Measurements from ENCODE around the gene APOBEC3F. TPM values are rescaled to one million over a fixed set of nuclear protein-coding genes. Genes with fewer than 3 reads are reported as not detected.
"Not testable (repeated sequence)": the region's sequence is repeated elsewhere in the genome, so short reads cannot be mapped to it uniquely, and the experiment has no call there.

APOBEC3F gene
- total RNA-seq, 4 donors from 2014 or later = 2.8 to 5.0 (median 3.9) TPM

- no peak overlapping the region for H3K27ac ChIP-seq (replicated peaks in 1 of 4)
- DNase-seq (ENCODE audit: extremely low spot score) = no peak
- TF ChIP-seq CTCF (IDR thresholded peaks at IDR 0.05) (no peak), EP300 (IDR thresholded peaks at IDR 0.05) (no peak), POLR2A (IDR thresholded peaks at IDR 0.05; ENCODE audit: low read depth) (no peak), POLR2AphosphoS5 (IDR thresholded peaks at IDR 0.05) (no peak)
- H3K4me3 ChIP-seq = no peak overlapping the region
- no peaks in the 10 kb centered on the region for H3K4me1 ChIP-seq
- whole genome bisulfite sequencing = 94% methylated on average over 11 of the region's 11 CpGs
- no peaks in the 10 kb centered on the region for H3K27me3 ChIP-seq
- no peaks in the 10 kb centered on the region for H3K9me3 ChIP-seq
- intact Hi-C loops (cut with DNase I) = no loop called here
- H3K36me3 ChIP-seq = peaks cover 0 to 22% (median 9%) of the 10 kb centered on the region in 4 donors
These were observed 12.4 kb upstream of the APOBEC3F start for GRCh38 chr22:39028281-39028680.

- H3K4me3 ChIP-seq = no peak overlapping the region
- WGBS = 93% methylated on average over 13 of the region's 13 CpGs
- no peaks in the 10 kb centered on the region for H3K27me3 ChIP-seq
- no peaks in the 10 kb centered on the region for H3K4me1 ChIP-seq
- no peak for DNase-seq (ENCODE audit: extremely low spot score)
- H3K27ac ChIP-seq (replicated peaks in 1 of 4) = no peak overlapping the region
- peaks cover 0 to 13% (median 2%) of the 10 kb centered on the region in 4 donors for H3K36me3 ChIP-seq
- TF ChIP-seq CTCF (IDR thresholded peaks at IDR 0.05) = no peak
- no peak for TF ChIP-seq POLR2A (IDR thresholded peaks at IDR 0.05; ENCODE audit: low read depth)
- no peak for TF ChIP-seq EP300 (IDR thresholded peaks at IDR 0.05)
- no peak for TF ChIP-seq POLR2AphosphoS5 (IDR thresholded peaks at IDR 0.05)
- intact Hi-C loops (cut with DNase I) = no loop called here
- no peaks in the 10 kb centered on the region for H3K9me3 ChIP-seq
These were observed 11.4 kb upstream of the APOBEC3F start for GRCh38 chr22:39029227-39029626.

DNA sequence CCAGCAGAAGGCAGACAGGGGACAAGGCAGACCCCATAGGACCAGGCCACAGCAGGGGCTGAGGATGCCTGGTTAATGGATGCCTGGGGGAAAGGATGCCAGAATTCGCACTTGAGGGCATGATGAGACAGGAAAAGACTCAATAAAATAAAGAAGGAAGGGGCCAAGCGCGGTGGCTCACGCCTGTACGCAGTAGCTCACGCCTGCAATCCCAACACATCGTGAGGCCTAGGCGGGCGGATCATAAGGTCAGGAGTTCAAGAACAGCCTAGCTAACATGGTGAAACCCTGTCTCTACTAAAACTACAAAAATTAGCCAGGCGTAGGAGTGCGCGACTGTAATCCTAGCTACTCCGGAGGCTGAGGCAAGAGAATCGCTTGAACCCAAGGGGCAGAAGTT lies 10.0 kb upstream of the APOBEC3F start:
- Histone ChIP-seq H3K27me3 (no peaks in the 10 kb centered on the region), H3K9me3 (no peaks in the 10 kb centered on the region), H3K4me3 (no peak overlapping the region), H3K36me3 (no peaks in the 10 kb centered on the region), H3K4me1 (no peaks in the 10 kb centered on the region), H3K27ac (replicated peaks in 1 of 4) (no peak overlapping the region)
- DNase-seq (ENCODE audit: extremely low spot score) = no peak
- TF ChIP-seq EP300 (IDR thresholded peaks at IDR 0.05) (no peak), CTCF (IDR thresholded peaks at IDR 0.05) (no peak), POLR2AphosphoS5 (IDR thresholded peaks at IDR 0.05) (no peak), POLR2A (IDR thresholded peaks at IDR 0.05; ENCODE audit: low read depth) (no peak)
- intact Hi-C loops (cut with DNase I) = no loop called here
- 92% methylated on average over 14 of the region's 14 CpGs for WGBS

- intact Hi-C loops (cut with DNase I); H3K4me1 ChIP-seq; H3K27ac ChIP-seq (replicated peaks in 1 of 4); H3K36me3 ChIP-seq; DNase-seq (ENCODE audit: extremely low spot score); H3K4me3 ChIP-seq; H3K27me3 ChIP-seq; H3K9me3 ChIP-seq: not testable (repeated sequence)
- 72% methylated on average over 13 of the region's 18 CpGs for WGBS
These were observed 9.0 kb upstream of the APOBEC3F start for GRCh38 chr22:39031434-39032295.

GRCh38 chr22:39037071-39037470 lies 3.6 kb upstream of the APOBEC3F start:
- DNase-seq (ENCODE audit: extremely low spot score); H3K9me3 ChIP-seq; H3K27me3 ChIP-seq; intact Hi-C loops (cut with DNase I); H3K36me3 ChIP-seq; H3K4me3 ChIP-seq; H3K27ac ChIP-seq (replicated peaks in 1 of 4): not testable (repeated sequence)
- peaks cover 7 to 18% (median 17%) of the 10 kb centered on the region in 4 donors for H3K4me1 ChIP-seq
- 70% methylated on average over 2 of the region's 2 CpGs for WGBS
